ENCODE measurements around the gene AMER3.

The AMER3 gene

GRCh38 chr2:130756874-130757668 is 1.7 kb downstream of the AMER3 start:
- TF ChIP-seq, protein P1, sequence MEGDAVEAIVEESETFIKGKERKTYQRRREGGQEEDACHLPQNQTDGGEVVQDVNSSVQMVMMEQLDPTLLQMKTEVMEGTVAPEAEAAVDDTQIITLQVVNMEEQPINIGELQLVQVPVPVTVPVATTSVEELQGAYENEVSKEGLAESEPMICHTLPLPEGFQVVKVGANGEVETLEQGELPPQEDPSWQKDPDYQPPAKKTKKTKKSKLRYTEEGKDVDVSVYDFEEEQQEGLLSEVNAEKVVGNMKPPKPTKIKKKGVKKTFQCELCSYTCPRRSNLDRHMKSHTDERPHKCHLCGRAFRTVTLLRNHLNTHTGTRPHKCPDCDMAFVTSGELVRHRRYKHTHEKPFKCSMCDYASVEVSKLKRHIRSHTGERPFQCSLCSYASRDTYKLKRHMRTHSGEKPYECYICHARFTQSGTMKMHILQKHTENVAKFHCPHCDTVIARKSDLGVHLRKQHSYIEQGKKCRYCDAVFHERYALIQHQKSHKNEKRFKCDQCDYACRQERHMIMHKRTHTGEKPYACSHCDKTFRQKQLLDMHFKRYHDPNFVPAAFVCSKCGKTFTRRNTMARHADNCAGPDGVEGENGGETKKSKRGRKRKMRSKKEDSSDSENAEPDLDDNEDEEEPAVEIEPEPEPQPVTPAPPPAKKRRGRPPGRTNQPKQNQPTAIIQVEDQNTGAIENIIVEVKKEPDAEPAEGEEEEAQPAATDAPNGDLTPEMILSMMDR (IDR thresholded peaks at IDR 0.05; ENCODE audit: insufficient read depth, low read length, poor library complexity, severe bottlenecking): no peak
- peaks cover 8% of the 10 kb centered on the region; the same call in 1 of the 2 replicates for H3K27me3 ChIP-seq (replicated peaks; ENCODE audit: control insufficient read depth, insufficient read depth, low read length)
- no peaks in the 10 kb centered on the region for H3K36me3 ChIP-seq (ENCODE audit: control insufficient read depth, insufficient read depth, low read length)
- DNase-seq (ENCODE audit: extremely low read depth, insufficient read length): no peak
- no peak overlapping the region for H3K4me3 ChIP-seq (replicated peaks; ENCODE audit: low read depth, low read length)

- no peaks in the 10 kb centered on the region for H3K36me3 ChIP-seq (ENCODE audit: control insufficient read depth, insufficient read depth, low read length)
- peaks cover 9% of the 10 kb centered on the region for H3K27me3 ChIP-seq (replicated peaks; ENCODE audit: control insufficient read depth, insufficient read depth, low read length)
- DNase-seq (ENCODE audit: extremely low read depth, insufficient read length): no peak
- TF ChIP-seq, protein P1 (IDR thresholded peaks at IDR 0.05; ENCODE audit: insufficient read depth, low read length, poor library complexity, severe bottlenecking): no peak
- H3K4me3 ChIP-seq (replicated peaks; ENCODE audit: low read depth, low read length): no peak overlapping the region
Measured at GRCh38 chr2:130759906-130760753, 4.8 kb downstream of the AMER3 start.

DNA sequence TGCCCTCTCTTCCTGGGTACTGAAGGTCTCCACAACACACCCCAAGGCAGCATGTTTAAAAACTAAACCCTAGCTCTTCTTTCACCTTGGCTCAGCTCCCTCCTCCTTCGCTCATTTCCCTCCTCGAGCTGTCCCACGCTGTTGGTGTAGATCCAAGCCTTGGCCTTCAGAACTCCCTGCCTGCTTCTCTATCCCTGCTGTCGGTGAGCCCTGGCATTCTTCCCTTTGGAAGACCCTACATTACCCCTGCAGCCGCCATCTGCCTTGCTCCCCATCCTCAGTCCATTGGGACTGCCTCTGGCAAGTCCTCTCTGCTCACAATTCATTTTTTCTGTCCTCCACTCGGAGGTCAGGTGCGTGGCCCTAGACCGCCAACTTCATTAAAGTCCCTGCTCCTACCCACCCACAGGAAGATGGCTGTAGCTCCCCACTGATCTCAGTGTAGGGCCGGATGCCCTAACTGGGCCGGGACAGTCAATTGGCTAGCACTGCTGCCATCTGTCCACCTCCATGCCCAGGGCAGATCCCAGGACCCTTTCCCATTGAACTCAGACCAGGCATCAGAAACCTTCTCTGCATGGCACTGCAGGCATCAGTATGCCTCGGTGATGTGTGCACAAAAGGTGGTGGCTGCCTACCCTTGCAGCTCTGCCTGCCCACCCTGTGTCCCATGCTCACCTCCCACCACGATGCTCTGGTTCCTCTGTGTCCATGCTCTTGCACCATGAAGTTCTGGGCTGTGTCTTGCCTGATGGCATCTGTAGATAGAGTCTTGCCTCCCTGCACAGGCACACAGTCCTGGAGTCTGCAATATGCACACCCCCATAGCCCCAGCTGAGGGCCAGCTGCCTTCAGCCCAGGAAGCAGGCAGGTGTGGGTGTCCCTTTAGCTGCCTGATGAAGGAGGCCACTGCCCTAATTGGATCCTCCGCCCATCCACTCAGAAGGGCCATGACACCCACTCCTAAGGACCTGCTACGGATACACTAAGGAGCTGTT is 5.7 kb downstream of the AMER3 start:
- no peak for DNase-seq (ENCODE audit: extremely low read depth, insufficient read length)
- no peaks in the 10 kb centered on the region for H3K36me3 ChIP-seq (ENCODE audit: control insufficient read depth, insufficient read depth, low read length)
- H3K27me3 ChIP-seq (replicated peaks; ENCODE audit: control insufficient read depth, insufficient read depth, low read length): peaks cover 8% of the 10 kb centered on the region
- H3K4me3 ChIP-seq (replicated peaks; ENCODE audit: low read depth, low read length): no peak overlapping the region
- TF ChIP-seq, protein P1 (IDR thresholded peaks at IDR 0.05; ENCODE audit: insufficient read depth, low read length, poor library complexity, severe bottlenecking): no peak

GRCh38 chr2:130762031-130762909 is 6.9 kb downstream of the AMER3 start:
- Histone ChIP-seq H3K36me3 (ENCODE audit: control insufficient read depth, insufficient read depth, low read length) (no peaks in the 10 kb centered on the region), H3K27me3 (replicated peaks; ENCODE audit: control insufficient read depth, insufficient read depth, low read length) (peaks cover 2% of the 10 kb centered on the region), H3K4me3 (replicated peaks; ENCODE audit: low read depth, low read length) (no peak overlapping the region)
- no peak for DNase-seq (ENCODE audit: extremely low read depth, insufficient read length)
- TF ChIP-seq, protein P1 (IDR thresholded peaks at IDR 0.05; ENCODE audit: insufficient read depth, low read length, poor library complexity, severe bottlenecking): no peak
